ENCODE measurements around the gene LLCFC1.
A peak's percentile ranks its signal among the peaks of the same experiment; 100 is the strongest.
"Not testable (repeated sequence)": the region's sequence is repeated elsewhere in the genome, so short reads cannot be mapped to it uniquely, and the experiment has no call there.

Gene LLCFC1

GRCh38 chr7:142943706-142944268 is 4.5 kb downstream of the LLCFC1 start:
- DNase-seq (ENCODE audit: low read depth), result no peak

- no peak for DNase-seq (ENCODE audit: low read depth)
Measured at GRCh38 chr7:142945001-142945400, 5.7 kb downstream of the LLCFC1 start.

- no peak for DNase-seq (ENCODE audit: low read depth)
Measured at GRCh38 chr7:142948603-142949002, 9.3 kb downstream of the LLCFC1 start.

GRCh38 chr7:142950235-142950634 is 11.0 kb downstream of the LLCFC1 start:
- no peak for DNase-seq (ENCODE audit: low read depth)

- peak; percentile 9 for DNase-seq (ENCODE audit: low read depth)
Measured at GRCh38 chr7:142954680-142955268, 15.5 kb downstream of the LLCFC1 start.

DNA sequence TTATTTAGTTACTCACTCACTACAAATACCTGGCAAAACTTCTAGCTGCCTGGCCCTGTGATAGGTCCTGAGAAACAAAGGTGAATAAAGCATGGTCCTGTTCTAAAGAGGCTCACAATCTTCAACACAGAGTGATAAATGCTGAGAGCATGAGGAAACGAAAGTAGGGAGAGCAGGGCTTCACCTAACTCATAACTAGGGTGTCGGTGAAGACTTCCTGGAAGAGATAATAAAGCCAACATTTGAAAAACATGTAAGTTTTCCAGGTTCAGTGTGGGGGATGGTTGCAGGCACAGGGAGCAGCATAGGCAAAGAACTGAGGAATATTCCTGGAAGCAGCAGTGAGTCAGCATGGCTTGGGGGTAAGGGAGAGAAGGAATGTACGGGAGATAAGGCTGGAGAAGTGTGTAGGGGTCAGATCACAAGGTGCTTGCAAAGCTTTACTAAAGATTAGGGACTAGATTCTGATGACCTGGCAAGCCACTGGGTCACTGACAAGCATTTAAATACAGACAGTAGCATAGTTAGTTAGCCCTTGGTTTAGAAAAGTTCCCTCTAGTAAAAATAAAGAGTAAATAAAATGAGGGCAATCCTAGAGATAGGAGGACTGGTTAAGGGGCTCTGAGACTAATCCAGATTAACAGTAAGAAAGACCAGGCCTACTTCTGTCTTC is 17.8 kb downstream of the LLCFC1 start:
- DNase-seq (ENCODE audit: low read depth), result no peak

DNA sequence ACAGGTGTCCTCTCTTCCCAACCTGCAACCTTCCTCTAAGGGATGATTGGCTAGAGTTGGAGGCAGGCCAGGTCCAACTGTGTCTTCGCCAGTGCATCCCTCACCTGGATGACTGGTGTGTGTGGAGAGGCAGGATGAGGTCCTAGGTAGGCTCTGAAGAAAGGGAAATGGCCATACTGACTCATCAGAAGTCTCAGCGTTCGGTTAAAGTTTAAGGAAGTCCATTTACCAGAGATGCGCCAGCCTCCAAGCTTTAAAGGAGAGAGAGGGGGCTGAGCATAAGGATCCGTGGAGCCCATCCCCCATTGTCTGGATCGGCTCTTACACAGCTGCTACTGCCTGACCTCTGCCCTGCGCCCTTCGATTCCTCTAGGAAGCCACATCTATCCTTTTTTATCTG is 18.4 kb downstream of the LLCFC1 start:
- no peak for DNase-seq (ENCODE audit: low read depth)

DNA sequence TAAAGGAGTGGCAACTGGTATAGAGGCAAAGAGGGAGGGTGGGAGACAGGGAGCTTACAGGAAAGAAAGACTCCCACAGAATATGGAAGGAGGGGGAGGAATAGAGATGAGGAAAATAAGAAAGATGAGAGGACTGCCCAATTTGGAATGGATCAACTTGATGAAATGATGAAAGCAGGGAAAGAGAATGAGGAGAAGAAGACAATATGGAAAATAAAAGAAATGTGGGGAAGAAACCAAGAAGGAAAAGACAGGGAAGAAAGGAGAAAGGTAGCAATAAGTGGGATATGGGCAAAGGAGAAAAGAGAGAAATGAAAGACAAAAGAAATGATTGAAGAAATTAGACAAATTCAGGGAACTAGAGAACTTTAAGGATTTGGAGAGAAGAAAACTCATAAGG is 19.9 kb downstream of the LLCFC1 start:
- no peak for DNase-seq (ENCODE audit: low read depth)

DNA sequence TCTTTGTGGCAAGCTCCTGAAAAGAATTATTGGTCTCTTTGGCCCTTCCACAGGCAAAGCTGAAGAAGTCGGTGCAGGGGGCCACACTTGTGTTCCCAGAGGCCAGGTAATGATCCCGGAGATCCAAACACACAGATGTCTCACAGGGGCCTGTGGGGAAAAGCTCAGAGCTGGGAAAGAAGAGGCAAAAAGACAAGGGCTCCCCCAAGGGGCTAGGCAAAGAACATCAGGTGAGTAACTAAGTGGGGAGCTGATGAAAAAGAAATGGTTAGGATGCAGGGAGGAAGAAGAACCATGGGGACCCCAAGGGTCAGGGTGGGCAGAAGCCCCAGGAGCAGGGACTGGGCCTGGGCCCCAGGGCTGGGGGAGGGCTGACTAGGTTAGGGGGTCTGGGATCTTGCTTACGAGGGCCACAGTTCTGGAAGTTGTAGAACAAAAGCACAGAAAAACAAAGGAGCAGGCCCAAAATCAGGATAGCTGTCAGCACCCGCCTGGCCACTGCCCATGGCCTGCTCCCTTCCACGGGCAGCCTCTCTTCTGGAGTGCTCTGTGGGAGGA is 21.8 kb downstream of the LLCFC1 start:
- no peak for DNase-seq (ENCODE audit: low read depth)

- no peak for DNase-seq (ENCODE audit: low read depth)
Measured at GRCh38 chr7:142961595-142961972, 22.3 kb downstream of the LLCFC1 start.

DNA sequence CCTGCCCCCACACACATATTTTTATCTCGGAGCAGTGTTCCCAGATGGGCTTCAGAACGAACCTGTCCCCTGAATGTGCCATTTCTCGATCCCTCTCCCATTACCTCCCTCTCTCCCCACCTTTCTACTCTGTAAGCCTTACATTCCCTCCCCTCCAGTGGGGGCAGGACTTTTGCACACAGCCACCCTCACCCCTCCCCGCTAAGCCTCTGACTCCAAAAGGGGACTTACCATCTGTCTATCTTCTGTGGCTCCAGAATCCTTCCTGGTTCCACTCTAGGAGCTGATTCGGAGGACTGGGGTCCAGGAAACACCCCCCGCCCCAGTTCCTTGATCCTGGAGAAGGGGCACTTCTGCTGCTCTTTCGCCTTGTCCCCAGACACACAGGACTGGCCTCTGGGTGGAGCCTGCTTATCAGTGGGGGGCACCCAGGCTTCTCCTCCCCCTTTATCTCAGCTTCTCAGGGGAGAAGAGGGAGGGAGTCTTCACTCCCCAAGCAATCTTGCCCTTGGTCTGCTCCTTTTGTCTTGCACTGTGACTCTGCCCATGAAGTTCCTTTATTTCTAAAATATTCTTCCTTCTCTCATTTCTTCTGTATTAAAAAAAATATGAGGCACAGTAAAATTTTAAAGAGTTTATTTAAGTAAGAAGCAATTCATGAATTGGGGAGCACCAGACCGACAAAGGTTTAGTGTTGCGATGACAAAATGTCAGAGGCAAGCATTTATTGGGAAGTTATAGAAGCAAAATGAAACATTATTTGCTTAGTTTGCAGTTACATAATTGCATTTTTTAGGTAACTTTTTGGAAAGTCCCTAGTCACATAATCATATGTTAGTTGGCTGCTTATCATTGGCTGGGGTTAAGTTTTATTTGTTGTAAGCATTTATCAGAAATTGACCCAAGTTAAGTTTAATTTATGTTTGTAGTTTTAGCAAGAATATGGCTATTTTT is 23.0 kb downstream of the LLCFC1 start, which contains the start of gene KEL:
Gene KEL (minus strand): TSS at position 391 of the 954 bp plus-strand sequence. CDS start 157 bp downstream, at position 234.
- peak; percentile 36 for DNase-seq (ENCODE audit: low read depth)

DNA sequence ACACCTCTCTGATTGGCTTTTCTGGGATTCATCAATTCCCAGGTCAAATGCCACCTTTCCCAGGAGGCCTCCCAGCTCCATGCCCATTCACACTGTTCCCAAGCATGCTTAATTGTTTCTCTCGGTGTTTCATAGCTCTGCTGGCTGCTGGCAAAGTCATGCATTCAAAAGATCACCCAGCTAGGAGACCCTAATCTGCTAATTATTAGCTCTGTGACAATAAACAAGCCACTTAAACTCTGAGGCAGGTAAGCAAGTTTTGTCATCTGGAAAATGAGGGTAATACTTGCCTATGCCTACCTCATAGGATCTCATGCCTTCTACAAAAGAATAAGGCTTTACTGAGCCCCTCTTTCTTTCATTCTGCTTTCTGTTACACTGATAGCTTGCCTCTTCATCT is 23.7 kb downstream of the LLCFC1 start:
- DNase-seq (ENCODE audit: low read depth), result no peak

GRCh38 chr7:142963993-142964392 is 24.7 kb downstream of the LLCFC1 start:
- DNase-seq (ENCODE audit: low read depth), result no peak

GRCh38 chr7:142964502-142965246 is 25.4 kb downstream of the LLCFC1 start:
- no peak for DNase-seq (ENCODE audit: low read depth)

- no peak for DNase-seq (ENCODE audit: low read depth)
Measured at GRCh38 chr7:142968229-142968628, 28.9 kb downstream of the LLCFC1 start.

DNA sequence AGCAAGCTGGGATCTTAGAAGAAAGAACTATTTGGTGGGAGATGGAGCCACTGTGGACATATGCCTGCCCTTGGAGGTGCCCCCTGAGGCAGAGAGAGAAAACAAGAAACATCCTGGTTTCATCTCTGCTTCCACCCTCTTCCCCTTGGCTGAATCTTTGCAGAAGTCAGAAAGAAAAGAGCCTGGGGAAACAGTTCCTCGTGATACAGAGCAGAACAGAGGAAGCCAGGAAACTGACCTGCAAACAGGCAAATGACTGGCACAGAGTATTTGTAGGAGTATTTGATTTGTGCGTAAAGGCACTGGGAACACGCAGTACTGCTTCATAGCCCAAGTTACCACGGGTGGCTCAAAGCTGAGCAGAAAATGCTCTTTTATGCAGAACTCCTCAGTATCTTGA is 29.9 kb downstream of the LLCFC1 start:
- no peak for DNase-seq (ENCODE audit: low read depth)

DNA sequence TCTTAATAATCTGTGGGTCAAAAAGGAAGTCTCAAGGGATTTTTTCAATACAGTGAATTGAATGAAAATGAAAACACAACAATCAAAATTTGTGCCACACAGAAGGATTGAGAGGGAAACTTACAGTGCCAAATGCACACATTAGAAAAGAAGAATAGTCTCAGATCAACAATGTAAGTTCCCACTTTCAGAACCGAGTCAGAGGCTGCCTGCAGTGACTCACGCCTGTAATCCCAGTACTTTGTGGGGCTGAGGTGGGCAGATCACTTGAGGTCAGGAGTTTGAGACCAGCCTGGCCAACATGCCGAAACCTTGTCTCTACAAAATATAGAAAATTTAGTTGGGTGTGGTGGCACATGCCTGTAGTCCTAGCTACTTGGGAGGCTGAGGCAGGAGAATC is 35.3 kb downstream of the LLCFC1 start:
- no peak for DNase-seq (ENCODE audit: low read depth)

DNA sequence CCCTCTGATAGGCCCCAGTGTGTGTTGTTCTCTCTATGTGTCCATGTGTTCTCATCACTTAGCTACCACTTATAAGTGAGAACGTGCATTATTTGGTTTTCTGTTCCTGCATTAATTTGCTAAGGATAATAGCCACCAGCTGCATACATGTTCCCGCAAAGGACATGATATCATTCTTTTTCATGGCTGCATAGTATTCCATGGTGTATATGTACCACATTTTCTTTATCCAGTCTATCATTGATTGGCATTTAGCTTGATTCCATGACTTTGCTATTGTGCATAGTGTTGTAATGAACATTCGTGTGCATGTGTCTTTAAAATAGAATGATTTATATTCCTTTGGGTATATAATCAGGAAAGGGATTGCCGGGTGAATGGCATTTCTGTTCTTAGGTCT is 39.1 kb downstream of the LLCFC1 start:
- not testable (repeated sequence) for DNase-seq (ENCODE audit: low read depth)

DNA sequence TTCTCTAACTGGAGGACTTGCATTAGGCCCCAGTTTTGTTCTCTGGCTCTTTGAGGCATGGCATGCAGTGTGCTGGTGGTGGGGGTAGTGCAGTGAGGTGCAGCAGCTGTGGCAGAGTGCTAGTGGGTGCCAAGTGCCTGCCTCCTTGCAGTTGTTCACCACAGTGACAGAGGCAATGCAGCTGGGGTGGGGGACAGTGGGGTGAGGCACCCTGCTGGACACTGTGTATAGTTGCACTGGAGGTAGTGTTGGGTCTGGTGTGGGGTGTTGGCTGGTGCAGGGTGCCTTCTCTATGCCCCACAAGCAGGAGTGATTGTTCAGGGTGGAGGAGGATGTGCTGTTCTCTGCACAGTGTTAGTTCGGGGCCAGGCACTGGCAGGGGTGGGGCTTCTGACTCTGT is 44.5 kb downstream of the LLCFC1 start:
- no peak for DNase-seq (ENCODE audit: low read depth)

GRCh38 chr7:142984297-142984696 is 45.0 kb downstream of the LLCFC1 start:
- no peak for DNase-seq (ENCODE audit: low read depth)

Data from CMK (cell line).